Epithelial cell of proximal tubule (primary cell): ENCODE results near the gene SREBF1. TPM values are rescaled to one million over a fixed set of nuclear protein-coding genes. Genes with fewer than 3 reads are reported as not detected.

ENCODE experiments used
- DNase-seq: peaks from one replicate; pipeline ENCODE4 v3.0.0-alpha.2; 2011; ENCODE audit warnings: low read depth
- H3K4me3 ChIP-seq: 2 replicates; pipeline ENCODE4 v1.5.1; 2011; ENCODE audit warnings: low read depth, mild to moderate bottlenecking, low read length
- CTCF ChIP-seq: conservative IDR thresholded peaks from 2 replicates; pipeline ENCODE4 v1.5.1; 2012; ENCODE audit warnings: low read depth, mild to moderate bottlenecking, low read length
- total RNA-seq: library from RNA; depleted of rRNA; stranded (reverse); fragments of >200 nt; gene quantifications from 2 replicates; pipeline ENCODE4 v1.2.3, GENCODE V29; 2015

Gene SREBF1
- total RNA-seq, 1 donor from 2014 or later, result 58.3 TPM

DNA sequence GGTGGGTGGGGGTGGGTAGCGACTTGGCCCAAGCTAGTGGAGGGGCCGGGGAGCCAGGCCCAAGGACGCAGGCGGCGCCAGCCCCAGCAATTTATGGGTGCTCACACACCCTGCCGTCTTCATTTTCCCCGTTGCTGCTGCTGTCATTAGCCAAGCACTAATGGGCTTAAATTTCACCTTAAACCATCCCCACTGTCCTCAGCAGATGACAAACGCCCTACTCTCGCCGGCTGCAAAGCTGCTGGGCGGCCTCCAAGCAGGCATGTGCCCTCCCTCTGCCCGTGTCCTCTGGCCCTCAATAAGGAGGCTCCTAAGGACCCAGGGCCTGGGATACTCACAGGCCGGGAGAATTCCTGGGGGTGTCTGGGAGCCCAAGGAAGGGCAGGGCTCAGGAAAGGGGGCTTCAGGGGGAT lies 66.1 kb downstream of the SREBF1 start:
- no peak for DNase-seq
- TF ChIP-seq CTCF, result no peak
- no peak overlapping the region for H3K4me3 ChIP-seq

DNA sequence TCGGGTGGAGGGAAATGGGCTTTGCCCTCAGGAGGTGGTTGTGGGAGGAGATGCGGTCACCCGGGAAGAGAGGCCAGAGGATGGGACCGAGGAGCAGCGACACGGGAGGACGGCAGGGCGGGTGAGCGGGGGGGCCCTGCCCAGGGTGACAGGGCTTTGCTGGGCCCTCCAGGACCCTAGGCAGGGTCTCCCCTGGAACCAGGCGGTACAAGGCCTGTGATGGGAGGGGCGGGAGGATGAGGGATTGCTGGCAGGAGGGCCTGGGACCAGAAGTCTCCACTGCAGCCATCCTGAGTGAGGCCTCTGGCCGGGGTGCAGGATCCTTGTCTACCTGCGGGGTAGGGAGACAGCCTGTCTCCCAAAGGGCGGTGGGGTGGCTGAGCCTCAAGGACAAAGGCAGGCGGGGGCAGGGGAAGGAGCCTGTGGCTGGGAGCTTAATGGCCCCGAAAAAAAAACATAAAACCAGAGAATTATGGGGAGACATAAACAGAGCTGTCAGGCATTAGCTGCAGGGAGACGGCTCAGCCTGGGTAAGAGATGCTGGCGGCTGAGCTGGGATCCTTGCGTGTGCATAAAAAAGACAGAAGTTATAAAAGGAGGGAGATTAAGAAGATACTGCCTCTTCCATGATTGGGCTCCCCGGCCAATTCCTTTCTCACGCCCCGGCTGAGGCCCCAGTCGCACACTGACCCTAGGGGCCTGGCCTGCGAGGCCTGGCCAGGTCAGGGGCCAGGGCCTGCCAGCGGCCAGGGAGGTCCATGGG lies 66.7 kb downstream of the SREBF1 start:
- TF ChIP-seq CTCF, result no peak
- no peak for DNase-seq
- no peak overlapping the region for H3K4me3 ChIP-seq

DNA sequence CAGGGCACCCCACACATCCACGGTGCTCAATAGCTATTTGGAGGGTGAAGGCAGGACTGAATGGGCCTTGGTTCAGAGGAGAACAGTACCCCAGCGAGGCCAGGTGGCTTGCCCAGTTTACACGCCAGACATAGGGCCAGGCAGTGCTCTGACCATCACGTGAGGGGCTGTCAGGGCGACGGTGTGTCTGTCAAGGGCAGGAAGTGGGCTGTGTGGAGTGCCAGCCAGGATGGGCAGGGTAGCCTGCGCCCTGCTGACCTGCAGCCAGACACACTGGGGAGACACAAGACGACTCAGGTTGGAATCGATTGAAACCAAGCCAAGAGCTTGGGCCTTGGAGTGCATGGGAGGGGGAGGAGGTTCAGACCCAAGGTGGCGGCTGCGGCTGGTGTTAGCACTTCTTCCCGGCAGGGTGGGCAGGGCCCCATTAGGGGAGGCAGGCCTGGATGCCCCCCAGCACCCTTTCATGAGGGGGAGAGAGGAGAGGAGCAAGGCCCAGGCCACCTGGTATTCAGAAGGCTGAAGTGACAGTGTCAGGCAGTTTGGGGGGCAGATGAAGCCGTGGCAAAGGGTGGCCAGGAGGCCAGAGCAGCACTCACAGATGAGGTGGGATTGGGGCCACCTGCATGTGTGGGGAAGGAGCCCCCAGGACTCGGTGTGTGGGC lies 68.2 kb downstream of the SREBF1 start:
- TF ChIP-seq CTCF, result no peak
- no peak overlapping the region for H3K4me3 ChIP-seq
- no peak for DNase-seq

- no peak for TF ChIP-seq CTCF
- no peak for DNase-seq
- H3K4me3 ChIP-seq, result no peak overlapping the region
These were observed 68.8 kb downstream of the SREBF1 start for GRCh38 chr17:17767887-17768418.

GRCh38 chr17:17767154-17767869 lies 69.5 kb downstream of the SREBF1 start:
- DNase-seq, result no peak
- no peak for TF ChIP-seq CTCF

DNA sequence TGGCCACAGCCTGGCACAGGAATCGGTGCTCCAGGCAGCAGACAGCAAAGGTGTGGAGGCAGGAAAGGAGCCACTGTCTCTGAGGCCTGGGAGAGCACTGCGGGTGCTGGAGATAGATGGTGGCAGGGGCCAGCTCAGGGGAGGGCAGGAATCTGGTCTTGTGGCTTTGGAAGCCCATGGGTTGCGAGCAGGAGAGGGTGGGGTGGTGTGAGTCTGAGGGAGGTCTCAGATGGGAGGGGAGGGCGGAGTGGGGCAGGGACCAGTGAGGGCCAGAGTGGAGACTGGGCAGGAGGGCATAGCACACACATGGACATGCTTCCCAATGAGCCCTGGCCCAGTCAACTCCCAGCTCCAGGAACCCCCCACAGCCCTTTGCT lies 70.1 kb downstream of the SREBF1 start:
- TF ChIP-seq CTCF, result no peak
- H3K4me3 ChIP-seq, result no peak overlapping the region
- DNase-seq, result no peak

More at GRCh38 chr17:17767154-17767869, 69.5 kb downstream of the SREBF1 start:
- H3K4me3 ChIP-seq, result no peak overlapping the region
